Spleen (tissue), 11 donors: ENCODE data around the gene PRAMEF11. TPM values are rescaled to one million over a fixed set of nuclear protein-coding genes. Genes with fewer than 3 reads are reported as not detected.

Experiments
- DNase-seq: peaks from one replicate; pipeline ENCODE4 v3.0.0-alpha.2; 2020
- H3K27ac ChIP-seq, 8 donors: fragments of 200-600 bp; sonication (generic) in 7 of 8; 1 replicate in 4 of 8; 2 replicates in 4 of 8; pipeline versions ENCODE4 v1.5.0 to v1.8.0; 2016 to 2021; ENCODE audit warnings: inconsistent platforms in 4 of 8, mild to moderate bottlenecking in 4 of 8, moderate library complexity in 1 of 8
- H3K27me3 ChIP-seq, 7 donors: fragments of 200-600 bp; sonication (generic) in 6 of 7; replicated peaks in 1 of 7; 1 replicate in 4 of 7; 2 replicates in 3 of 7; pipeline versions ENCODE4 v1.5.0 to v1.8.0; 2016 to 2021; ENCODE audit warnings: inconsistent platforms in 3 of 7, mild to moderate bottlenecking in 1 of 7
- H3K36me3 ChIP-seq, 6 donors: fragments of 200-600 bp; sonication (generic) in 5 of 6; 1 replicate in 4 of 6; 2 replicates in 2 of 6; pipeline versions ENCODE4 v1.5.0 to v1.8.0; 2016 to 2021; ENCODE audit warnings: inconsistent platforms in 2 of 6
- H3K4me1 ChIP-seq, 6 donors: fragments of 200-600 bp; sonication (generic) in 5 of 6; 1 replicate in 3 of 6; 2 replicates in 3 of 6; pipeline versions ENCODE4 v1.5.0 to v1.8.0; 2016 to 2021; ENCODE audit warnings: inconsistent platforms in 3 of 6
- H3K4me3 ChIP-seq, 8 donors: fragments of 200-600 bp; sonication (generic) in 7 of 8; 1 replicate in 4 of 8; 2 replicates in 4 of 8; pipeline versions ENCODE4 v1.5.0 to v1.8.0; 2016 to 2021; ENCODE audit warnings: inconsistent platforms in 4 of 8, mild to moderate bottlenecking in 4 of 8, moderate library complexity in 2 of 8
- H3K9me3 ChIP-seq, 8 donors: fragments of 200-600 bp; sonication (generic) in 7 of 8; 1 replicate in 4 of 8; 2 replicates in 4 of 8; pipeline versions ENCODE4 v1.5.0 to v1.8.0; 2016 to 2021; ENCODE audit warnings: inconsistent platforms in 4 of 8
- POLR2A ChIP-seq, 3 donors: fragments of 450-650 bp; IDR thresholded peaks; one replicate each; pipeline ENCODE4 v1.5.1; 2017; ENCODE audit warnings: antibody characterized with exemption in 3 of 3, mild to moderate bottlenecking in 1 of 3
- POLR2AphosphoS5 ChIP-seq, 3 donors: sonication (generic); formaldehyde crosslinking; IDR thresholded peaks; one replicate each; pipeline ENCODE4 v1.5.1; 2017; ENCODE audit warnings: antibody characterized with exemption in 3 of 3
- WGBS, 5 donors: extraction: QIAGEN DNeasy Blood & Tissue Kit in 3 of 5; methylation state at CpG; one replicate each; pipeline versions ENCODE4 v1.1.5 to v1.1.7; 2013 to 2018; 5-methylcytosine and 5-hydroxymethylcytosine counted together
- intact Hi-C: fragments of 100-400 bp; cut with DNase I; formaldehyde crosslinking; loops from one replicate; pipeline ENCODE4 v1.15.0; 2023; ENCODE audit warnings: low total_unique reads
- polyA plus RNA-seq, 3 donors: library from polyadenylated mRNA; stranded (reverse); fragments of 200-250 nt; gene quantifications; one replicate each; pipeline ENCODE4 v1.2.1, GENCODE V29; 2013
- total RNA-seq, 7 donors: library from RNA; depleted of rRNA in 3 of 7; stranded (reverse); fragments of >200 nt in 3 of 7; fragmentation: NEBNext Ultra II Directional in 4 of 7; extraction: Animal tissue kit (Norgen Biotek cat#: 25700) in 4 of 7; gene quantifications; one replicate each; pipeline versions ENCODE4 v1.1.0 to v1.2.1, GENCODE V29; 2016 to 2021
- TF ChIP-seq, protein P1 (sequence below), 11 experiments: fragments of 200-600 bp in 7 of 11; fragments of 450-650 bp in 4 of 11; sonication (generic) in 4 of 11; IDR thresholded peaks in 8 of 11; conservative IDR thresholded peaks in 3 of 11; 1 replicate in 7 of 11; 2 replicates in 4 of 11; pipeline versions ENCODE4 v1.4.0 to v1.8.0; 2016 to 2021; ENCODE audit warnings: antibody characterized with exemption in 11 of 11, inconsistent platforms in 4 of 11, mild to moderate bottlenecking in 1 of 11
- donor health status: healthy with polysubstance abuse.
- donor health status: DM: no; HTN: no; CAD: no; lungs with moderate emphysema.
- donor health status: DM: no; HTN: no; CAD: no.
- donor health status: Bipolar disorder and iron deficiency.
- donor health status: healthy.
- donor health status: DM: no; HTN: no; CAD: no.
- donor health status: DM: yes; HTN: yes; CAD: no.

Gene PRAMEF11
- total and polyA plus RNA-seq, 10 donors: not detected

DNA sequence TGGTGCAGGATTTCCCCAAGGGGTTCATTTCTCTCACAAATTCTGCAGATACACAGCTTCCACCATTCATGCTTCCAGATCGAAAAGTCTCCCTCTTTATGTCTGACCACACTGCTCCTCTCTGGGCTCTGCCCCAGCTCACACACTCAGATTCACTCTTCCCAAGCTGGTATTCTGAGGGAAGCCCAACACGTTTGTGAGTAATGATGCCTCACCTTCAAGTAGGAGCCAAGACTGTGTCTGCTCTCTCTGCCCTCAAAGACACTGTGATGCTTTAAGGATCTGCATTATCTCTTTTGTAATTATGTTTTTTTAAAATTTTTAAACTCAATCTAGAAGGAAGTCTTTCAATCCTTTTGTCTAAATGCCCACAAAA lies 19.8 kb downstream of the PRAMEF11 start:
- Histone ChIP-seq H3K36me3 (no peaks in the 10 kb centered on the region), H3K4me1 (no peaks in the 10 kb centered on the region), H3K4me3 (no peak overlapping the region), H3K27ac (no peak overlapping the region), H3K27me3 (peaks cover 0 to 41% (median 0%) of the 10 kb centered on the region in 7 donors), H3K9me3 (peaks cover 0 to 3% (median 0%) of the 10 kb centered on the region in 8 donors)
- TF ChIP-seq, protein P1, sequence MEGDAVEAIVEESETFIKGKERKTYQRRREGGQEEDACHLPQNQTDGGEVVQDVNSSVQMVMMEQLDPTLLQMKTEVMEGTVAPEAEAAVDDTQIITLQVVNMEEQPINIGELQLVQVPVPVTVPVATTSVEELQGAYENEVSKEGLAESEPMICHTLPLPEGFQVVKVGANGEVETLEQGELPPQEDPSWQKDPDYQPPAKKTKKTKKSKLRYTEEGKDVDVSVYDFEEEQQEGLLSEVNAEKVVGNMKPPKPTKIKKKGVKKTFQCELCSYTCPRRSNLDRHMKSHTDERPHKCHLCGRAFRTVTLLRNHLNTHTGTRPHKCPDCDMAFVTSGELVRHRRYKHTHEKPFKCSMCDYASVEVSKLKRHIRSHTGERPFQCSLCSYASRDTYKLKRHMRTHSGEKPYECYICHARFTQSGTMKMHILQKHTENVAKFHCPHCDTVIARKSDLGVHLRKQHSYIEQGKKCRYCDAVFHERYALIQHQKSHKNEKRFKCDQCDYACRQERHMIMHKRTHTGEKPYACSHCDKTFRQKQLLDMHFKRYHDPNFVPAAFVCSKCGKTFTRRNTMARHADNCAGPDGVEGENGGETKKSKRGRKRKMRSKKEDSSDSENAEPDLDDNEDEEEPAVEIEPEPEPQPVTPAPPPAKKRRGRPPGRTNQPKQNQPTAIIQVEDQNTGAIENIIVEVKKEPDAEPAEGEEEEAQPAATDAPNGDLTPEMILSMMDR (IDR thresholded peaks at IDR 0.05 in 8 of 11, conservative IDR thresholded peaks at IDR 0.05 in 3 of 11): no peak
- intact Hi-C loops: no loop called here
- DNase-seq: no peak
- WGBS, 5 donors: 53 to 67% (median 55%) methylated on average over 2 of the region's 2 CpGs

DNA sequence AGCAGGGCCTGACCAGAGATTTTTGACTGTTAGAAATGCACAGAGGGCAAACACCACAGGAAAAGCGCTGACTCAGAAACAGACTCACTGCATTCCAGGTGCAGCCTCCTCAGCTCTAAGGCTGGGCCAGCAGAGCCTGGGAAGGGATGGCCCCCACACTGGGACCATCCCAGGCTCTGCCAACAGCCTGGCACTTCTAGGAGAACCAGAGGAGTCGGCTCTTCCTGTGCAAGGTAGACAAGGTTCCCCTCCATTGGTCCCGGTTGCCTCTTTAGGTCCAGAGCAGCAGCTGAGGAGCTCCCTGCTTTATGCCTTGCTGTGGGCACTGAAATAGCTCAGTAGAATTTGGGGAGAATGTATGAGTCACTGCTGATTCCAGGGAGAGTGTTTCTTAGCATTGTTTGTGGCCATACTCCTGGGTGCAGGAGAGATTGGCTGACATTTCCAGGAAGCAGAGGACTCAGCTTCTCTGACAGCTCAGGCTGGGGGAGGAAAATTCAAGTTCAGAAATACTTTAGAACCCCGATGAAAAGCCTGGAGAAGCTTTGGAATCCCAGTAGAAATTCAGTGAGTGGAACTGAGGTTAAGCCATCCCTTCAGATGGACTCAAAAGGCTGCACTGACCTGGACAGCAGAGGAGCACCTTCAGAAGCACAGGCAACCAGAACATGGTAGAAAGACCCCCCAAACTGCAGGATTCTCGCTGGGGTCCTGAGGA lies 20.4 kb downstream of the PRAMEF11 start:
- no peaks in the 10 kb centered on the region for H3K4me1 ChIP-seq
- WGBS, 5 donors: 69 to 76% (median 71%) methylated on average over 4 to 5 of the region's 5 CpGs
- intact Hi-C loops: no loop called here
- peaks cover 0 to 43% (median 0%) of the 10 kb centered on the region in 7 donors for H3K27me3 ChIP-seq
- no peak overlapping the region for H3K4me3 ChIP-seq
- peaks cover 0 to 3% (median 0%) of the 10 kb centered on the region in 8 donors for H3K9me3 ChIP-seq
- no peak overlapping the region for H3K27ac ChIP-seq
- no peak for TF ChIP-seq POLR2A (IDR thresholded peaks at IDR 0.05)
- TF ChIP-seq POLR2AphosphoS5 (IDR thresholded peaks at IDR 0.05): no peak
- TF ChIP-seq, protein P1 (IDR thresholded peaks at IDR 0.05 in 8 of 11, conservative IDR thresholded peaks at IDR 0.05 in 3 of 11): no peak
- DNase-seq: no peak
- no peaks in the 10 kb centered on the region for H3K36me3 ChIP-seq

DNA sequence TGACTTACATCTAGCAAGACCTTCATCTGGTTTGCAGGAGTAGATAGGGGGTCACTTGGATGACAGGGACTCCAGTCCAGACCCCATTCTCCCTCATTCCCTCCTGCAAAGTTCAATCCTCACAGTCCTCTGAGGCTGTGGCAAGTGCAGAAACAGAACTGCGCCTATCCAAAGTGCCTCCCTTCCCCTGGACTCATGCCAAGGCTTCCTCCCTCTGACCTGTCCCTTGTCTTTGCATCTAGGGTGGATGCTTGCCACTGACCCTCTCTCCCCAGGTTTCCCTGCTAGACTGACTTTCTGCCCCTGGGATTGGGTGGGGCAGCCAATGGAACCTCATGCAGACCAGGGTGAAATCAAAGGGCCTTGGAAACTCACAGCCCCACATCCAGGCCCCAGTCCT lies 21.3 kb downstream of the PRAMEF11 start:
- intact Hi-C loops: no loop called here
- WGBS, 5 donors: 76 to 86% (median 86%) methylated on average over 1 of the region's 1 CpG
- Histone ChIP-seq H3K27me3 (peaks cover 0 to 43% (median 0%) of the 10 kb centered on the region in 7 donors), H3K36me3 (no peaks in the 10 kb centered on the region), H3K9me3 (peaks cover 0 to 9% (median 2%) of the 10 kb centered on the region in 8 donors), H3K4me1 (no peaks in the 10 kb centered on the region), H3K4me3 (no peak overlapping the region), H3K27ac (no peak overlapping the region)
- TF ChIP-seq POLR2A (IDR thresholded peaks at IDR 0.05) (no peak), POLR2AphosphoS5 (IDR thresholded peaks at IDR 0.05) (no peak)
- TF ChIP-seq, protein P1 (IDR thresholded peaks at IDR 0.05 in 8 of 11, conservative IDR thresholded peaks at IDR 0.05 in 3 of 11): no peak
- no peak for DNase-seq

DNA sequence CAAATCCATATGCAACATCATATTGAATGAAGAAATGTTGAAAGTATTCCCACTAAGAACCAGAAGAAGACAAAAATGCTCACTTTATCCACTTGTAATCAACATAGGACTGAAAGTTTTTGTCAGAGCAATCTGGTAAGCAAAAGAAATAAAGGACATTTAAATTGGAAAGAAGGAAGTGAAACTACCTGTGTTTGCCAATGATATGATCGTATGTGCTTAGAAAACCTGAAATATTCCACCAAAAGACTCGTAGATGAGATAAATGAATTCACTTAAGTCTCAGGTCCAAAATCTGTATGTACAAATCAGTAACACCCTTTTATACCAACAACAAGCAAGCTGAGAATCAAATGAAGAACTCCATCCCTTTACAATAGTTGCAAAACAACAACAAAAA lies 31.5 kb downstream of the PRAMEF11 start:
- Histone ChIP-seq H3K36me3 (no peaks in the 10 kb centered on the region), H3K27ac (no peak overlapping the region), H3K27me3 (peaks cover 0 to 4% (median 0%) of the 10 kb centered on the region in 7 donors), H3K9me3 (peaks cover 0 to 9% (median 1%) of the 10 kb centered on the region in 8 donors), H3K4me3 (no peak overlapping the region), H3K4me1 (no peaks in the 10 kb centered on the region)
- intact Hi-C loops: no loop called here
- no peak for TF ChIP-seq POLR2AphosphoS5 (IDR thresholded peaks at IDR 0.05)
- TF ChIP-seq, protein P1 (IDR thresholded peaks at IDR 0.05 in 8 of 11, conservative IDR thresholded peaks at IDR 0.05 in 3 of 11): no peak
- TF ChIP-seq POLR2A (IDR thresholded peaks at IDR 0.05): no peak
- WGBS, 5 donors: 49 to 65% (median 54%) methylated on average over 2 of the region's 2 CpGs
- no peak for DNase-seq
